Measurements from ENCODE around the gene MLLT6. TPM values are rescaled to one million over a fixed set of nuclear protein-coding genes. Genes with fewer than 3 reads are reported as not detected.
A peak's percentile ranks its signal among the peaks of the same experiment; 100 is the strongest.

MLLT6 gene
- total and polyA plus RNA-seq, 2 of the 13 experiments (the other 11 are each of a cell fraction or from before 2014, with no cell fraction given): 50.7 to 69.5 TPM

DNA sequence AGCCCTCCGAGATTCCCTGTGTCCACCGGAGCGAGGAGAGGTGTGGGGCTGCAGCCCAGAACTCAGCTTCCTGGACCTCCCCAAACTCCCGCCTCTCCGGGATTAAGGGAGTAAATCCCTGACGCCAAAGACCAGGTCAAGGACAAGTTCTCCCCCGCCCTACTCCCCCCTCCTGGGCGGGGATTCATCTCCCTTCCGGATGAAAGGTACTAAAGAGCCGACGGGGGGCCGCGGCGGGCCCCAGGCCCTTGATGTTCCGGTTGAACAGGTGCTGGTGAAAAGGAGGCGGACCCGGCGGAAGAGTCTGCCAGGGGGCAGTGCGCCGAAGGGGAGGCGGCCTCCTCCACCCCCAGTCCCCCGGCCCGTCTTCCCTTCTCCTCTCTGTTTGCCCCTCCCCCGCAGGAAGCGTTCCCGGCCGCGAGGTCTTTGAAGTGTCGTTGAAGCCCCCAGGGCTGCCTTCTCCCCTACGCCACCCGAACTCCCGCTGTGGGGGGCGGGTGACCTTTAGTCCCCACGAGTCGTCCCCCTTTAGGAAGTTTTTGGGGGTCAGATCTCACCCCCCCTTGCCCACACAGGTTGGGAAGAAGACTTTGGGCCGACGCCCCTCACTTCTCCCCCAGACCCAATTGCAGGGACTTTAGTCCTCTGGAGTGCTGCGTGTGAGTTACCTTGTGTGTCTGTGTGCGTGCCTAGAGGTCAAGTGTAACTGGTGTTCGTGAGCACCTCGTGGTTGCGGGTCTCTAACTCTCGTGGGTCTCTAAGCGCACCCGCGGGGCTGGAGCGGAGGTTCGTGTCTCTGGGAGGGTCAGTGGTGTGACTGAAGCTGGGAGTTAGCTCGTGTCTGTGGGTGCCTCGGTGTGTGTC lies 1.1 kb upstream of the MLLT6 start (continued):
- peak; percentile 78; the same call in 1 of the 2 replicates for TF ChIP-seq RARG (CRISPR knock-in tag; IDR thresholded peaks at IDR 0.05; ENCODE audit: low read depth)
- peak; percentile 89; the same call in 1 of the 2 replicates for TF ChIP-seq THYN1 (CRISPR knock-in tag; IDR thresholded peaks at IDR 0.05; ENCODE audit: borderline replicate concordance, low read depth)
- TF ChIP-seq ZNF672 (CRISPR knock-in tag; IDR thresholded peaks at IDR 0.05): peak; percentile 80; the same call in 1 of the 2 replicates
- TF ChIP-seq ZNF563 (CRISPR knock-in tag; IDR thresholded peaks at IDR 0.05): peak; percentile 43; the same call in 1 of the 2 replicates
- TF ChIP-seq, protein P1, sequence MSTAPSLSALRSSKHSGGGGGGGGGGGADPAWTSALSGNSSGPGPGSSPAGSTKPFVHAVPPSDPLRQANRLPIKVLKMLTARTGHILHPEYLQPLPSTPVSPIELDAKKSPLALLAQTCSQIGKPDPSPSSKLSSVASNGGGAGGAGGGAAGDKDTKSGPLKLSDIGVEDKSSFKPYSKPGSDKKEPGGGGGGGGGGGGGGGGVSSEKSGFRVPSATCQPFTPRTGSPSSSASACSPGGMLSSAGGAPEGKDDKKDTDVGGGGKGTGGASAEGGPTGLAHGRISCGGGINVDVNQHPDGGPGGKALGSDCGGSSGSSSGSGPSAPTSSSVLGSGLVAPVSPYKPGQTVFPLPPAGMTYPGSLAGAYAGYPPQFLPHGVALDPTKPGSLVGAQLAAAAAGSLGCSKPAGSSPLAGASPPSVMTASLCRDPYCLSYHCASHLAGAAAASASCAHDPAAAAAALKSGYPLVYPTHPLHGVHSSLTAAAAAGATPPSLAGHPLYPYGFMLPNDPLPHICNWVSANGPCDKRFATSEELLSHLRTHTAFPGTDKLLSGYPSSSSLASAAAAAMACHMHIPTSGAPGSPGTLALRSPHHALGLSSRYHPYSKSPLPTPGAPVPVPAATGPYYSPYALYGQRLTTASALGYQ (CRISPR knock-in tag; IDR thresholded peaks at IDR 0.05): peak; percentile 100
- TF ChIP-seq, protein P2, sequence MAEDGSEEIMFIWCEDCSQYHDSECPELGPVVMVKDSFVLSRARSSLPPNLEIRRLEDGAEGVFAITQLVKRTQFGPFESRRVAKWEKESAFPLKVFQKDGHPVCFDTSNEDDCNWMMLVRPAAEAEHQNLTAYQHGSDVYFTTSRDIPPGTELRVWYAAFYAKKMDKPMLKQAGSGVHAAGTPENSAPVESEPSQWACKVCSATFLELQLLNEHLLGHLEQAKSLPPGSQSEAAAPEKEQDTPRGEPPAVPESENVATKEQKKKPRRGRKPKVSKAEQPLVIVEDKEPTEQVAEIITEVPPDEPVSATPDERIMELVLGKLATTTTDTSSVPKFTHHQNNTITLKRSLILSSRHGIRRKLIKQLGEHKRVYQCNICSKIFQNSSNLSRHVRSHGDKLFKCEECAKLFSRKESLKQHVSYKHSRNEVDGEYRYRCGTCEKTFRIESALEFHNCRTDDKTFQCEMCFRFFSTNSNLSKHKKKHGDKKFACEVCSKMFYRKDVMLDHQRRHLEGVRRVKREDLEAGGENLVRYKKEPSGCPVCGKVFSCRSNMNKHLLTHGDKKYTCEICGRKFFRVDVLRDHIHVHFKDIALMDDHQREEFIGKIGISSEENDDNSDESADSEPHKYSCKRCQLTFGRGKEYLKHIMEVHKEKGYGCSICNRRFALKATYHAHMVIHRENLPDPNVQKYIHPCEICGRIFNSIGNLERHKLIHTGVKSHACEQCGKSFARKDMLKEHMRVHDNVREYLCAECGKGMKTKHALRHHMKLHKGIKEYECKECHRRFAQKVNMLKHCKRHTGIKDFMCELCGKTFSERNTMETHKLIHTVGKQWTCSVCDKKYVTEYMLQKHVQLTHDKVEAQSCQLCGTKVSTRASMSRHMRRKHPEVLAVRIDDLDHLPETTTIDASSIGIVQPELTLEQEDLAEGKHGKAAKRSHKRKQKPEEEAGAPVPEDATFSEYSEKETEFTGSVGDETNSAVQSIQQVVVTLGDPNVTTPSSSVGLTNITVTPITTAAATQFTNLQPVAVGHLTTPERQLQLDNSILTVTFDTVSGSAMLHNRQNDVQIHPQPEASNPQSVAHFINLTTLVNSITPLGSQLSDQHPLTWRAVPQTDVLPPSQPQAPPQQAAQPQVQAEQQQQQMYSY (CRISPR knock-in tag; IDR thresholded peaks at IDR 0.05): no peak; the same call in 1 of the 2 replicates
- TF ChIP-seq, protein P3, sequence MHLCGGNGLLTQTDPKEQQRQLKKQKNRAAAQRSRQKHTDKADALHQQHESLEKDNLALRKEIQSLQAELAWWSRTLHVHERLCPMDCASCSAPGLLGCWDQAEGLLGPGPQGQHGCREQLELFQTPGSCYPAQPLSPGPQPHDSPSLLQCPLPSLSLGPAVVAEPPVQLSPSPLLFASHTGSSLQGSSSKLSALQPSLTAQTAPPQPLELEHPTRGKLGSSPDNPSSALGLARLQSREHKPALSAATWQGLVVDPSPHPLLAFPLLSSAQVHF (CRISPR knock-in tag; IDR thresholded peaks at IDR 0.05): peak; percentile 71; the same call in 1 of the 2 replicates
- peak; percentile 85 for TF ChIP-seq ATF7-NPFF (CRISPR knock-in tag; IDR thresholded peaks at IDR 0.05; ENCODE audit: low read depth)
- TF ChIP-seq, protein P4, sequence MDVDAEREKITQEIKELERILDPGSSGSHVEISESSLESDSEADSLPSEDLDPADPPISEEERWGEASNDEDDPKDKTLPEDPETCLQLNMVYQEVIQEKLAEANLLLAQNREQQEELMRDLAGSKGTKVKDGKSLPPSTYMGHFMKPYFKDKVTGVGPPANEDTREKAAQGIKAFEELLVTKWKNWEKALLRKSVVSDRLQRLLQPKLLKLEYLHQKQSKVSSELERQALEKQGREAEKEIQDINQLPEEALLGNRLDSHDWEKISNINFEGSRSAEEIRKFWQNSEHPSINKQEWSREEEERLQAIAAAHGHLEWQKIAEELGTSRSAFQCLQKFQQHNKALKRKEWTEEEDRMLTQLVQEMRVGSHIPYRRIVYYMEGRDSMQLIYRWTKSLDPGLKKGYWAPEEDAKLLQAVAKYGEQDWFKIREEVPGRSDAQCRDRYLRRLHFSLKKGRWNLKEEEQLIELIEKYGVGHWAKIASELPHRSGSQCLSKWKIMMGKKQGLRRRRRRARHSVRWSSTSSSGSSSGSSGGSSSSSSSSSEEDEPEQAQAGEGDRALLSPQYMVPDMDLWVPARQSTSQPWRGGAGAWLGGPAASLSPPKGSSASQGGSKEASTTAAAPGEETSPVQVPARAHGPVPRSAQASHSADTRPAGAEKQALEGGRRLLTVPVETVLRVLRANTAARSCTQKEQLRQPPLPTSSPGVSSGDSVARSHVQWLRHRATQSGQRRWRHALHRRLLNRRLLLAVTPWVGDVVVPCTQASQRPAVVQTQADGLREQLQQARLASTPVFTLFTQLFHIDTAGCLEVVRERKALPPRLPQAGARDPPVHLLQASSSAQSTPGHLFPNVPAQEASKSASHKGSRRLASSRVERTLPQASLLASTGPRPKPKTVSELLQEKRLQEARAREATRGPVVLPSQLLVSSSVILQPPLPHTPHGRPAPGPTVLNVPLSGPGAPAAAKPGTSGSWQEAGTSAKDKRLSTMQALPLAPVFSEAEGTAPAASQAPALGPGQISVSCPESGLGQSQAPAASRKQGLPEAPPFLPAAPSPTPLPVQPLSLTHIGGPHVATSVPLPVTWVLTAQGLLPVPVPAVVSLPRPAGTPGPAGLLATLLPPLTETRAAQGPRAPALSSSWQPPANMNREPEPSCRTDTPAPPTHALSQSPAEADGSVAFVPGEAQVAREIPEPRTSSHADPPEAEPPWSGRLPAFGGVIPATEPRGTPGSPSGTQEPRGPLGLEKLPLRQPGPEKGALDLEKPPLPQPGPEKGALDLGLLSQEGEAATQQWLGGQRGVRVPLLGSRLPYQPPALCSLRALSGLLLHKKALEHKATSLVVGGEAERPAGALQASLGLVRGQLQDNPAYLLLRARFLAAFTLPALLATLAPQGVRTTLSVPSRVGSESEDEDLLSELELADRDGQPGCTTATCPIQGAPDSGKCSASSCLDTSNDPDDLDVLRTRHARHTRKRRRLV (CRISPR knock-in tag; IDR thresholded peaks at IDR 0.05): peak; percentile 36; the same call in 1 of the 2 replicates
- peak; percentile 77 for TF ChIP-seq ZNF501 (CRISPR knock-in tag; IDR thresholded peaks at IDR 0.05)
- peak; percentile 82 to 90 for TF ChIP-seq POLR2A (IDR thresholded peaks at IDR 0.05; ENCODE audit: insufficient read depth in 1 of 2, low read depth in 2 of 2, low read length in 2 of 2)
- peak; percentile 97; the same call in 1 of the 2 replicates for TF ChIP-seq ZNF350 (CRISPR knock-in tag; IDR thresholded peaks at IDR 0.05; ENCODE audit: borderline replicate concordance, low read depth)
- peak; percentile 75 for TF ChIP-seq CHD2 (IDR thresholded peaks at IDR 0.05; ENCODE audit: low read depth, low read length)
- TF ChIP-seq, protein P5, sequence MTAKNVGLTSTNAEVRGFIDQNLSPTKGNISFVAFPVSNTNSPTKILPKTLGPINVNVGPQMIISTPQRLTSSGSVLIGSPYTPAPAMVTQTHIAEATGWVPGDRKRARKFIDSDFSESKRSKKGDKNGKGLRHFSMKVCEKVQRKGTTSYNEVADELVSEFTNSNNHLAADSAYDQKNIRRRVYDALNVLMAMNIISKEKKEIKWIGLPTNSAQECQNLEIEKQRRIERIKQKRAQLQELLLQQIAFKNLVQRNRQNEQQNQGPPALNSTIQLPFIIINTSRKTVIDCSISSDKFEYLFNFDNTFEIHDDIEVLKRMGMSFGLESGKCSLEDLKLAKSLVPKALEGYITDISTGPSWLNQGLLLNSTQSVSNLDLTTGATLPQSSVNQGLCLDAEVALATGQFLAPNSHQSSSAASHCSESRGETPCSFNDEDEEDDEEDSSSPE (CRISPR knock-in tag; IDR thresholded peaks at IDR 0.05): peak; percentile 92
- TF ChIP-seq ZNF234 (CRISPR knock-in tag; conservative IDR thresholded peaks at IDR 0.05): no peak

Data from HepG2 (cell line).